ENCODE data around the gene SLC22A5. TPM values are rescaled to one million over a fixed set of nuclear protein-coding genes. Genes with fewer than 3 reads are reported as not detected.
A peak's percentile ranks its signal among the peaks of the same experiment; 100 is the strongest.
"Not testable (repeated sequence)": the region's sequence is repeated elsewhere in the genome, so short reads cannot be mapped to it uniquely, and the experiment has no call there.

SLC22A5 gene
- polyA plus RNA-seq, 1 donor: 7.3 TPM

- no peak for DNase-seq
Measured at GRCh38 chr5:132414634-132415378, 45.3 kb downstream of the SLC22A5 start.

GRCh38 chr5:132415516-132415915 lies 46.0 kb downstream of the SLC22A5 start:
- not testable (repeated sequence) for DNase-seq

GRCh38 chr5:132416306-132417009 lies 46.9 kb downstream of the SLC22A5 start:
- no peak for DNase-seq

- DNase-seq: no peak
Measured at GRCh38 chr5:132417010-132417439, 47.5 kb downstream of the SLC22A5 start.

GRCh38 chr5:132417461-132417860 lies 48.0 kb downstream of the SLC22A5 start:
- no peak for DNase-seq

GRCh38 chr5:132417889-132418485 lies 48.5 kb downstream of the SLC22A5 start:
- DNase-seq: no peak

GRCh38 chr5:132418881-132419280 lies 49.4 kb downstream of the SLC22A5 start:
- no peak for DNase-seq

GRCh38 chr5:132419502-132420468 lies 50.3 kb downstream of the SLC22A5 start:
- DNase-seq: peak; percentile 77

GRCh38 chr5:132420706-132421272 lies 51.3 kb downstream of the SLC22A5 start:
- DNase-seq: no peak

GRCh38 chr5:132421462-132421861 lies 52.0 kb downstream of the SLC22A5 start:
- no peak for DNase-seq

- no peak for DNase-seq
Measured at GRCh38 chr5:132422720-132423437, 53.4 kb downstream of the SLC22A5 start.

GRCh38 chr5:132423438-132423898 lies 54.0 kb downstream of the SLC22A5 start:
- no peak for DNase-seq

- no peak for DNase-seq
Measured at GRCh38 chr5:132424167-132424880, 54.8 kb downstream of the SLC22A5 start.

GRCh38 chr5:132425009-132425937 lies 55.8 kb downstream of the SLC22A5 start:
- DNase-seq: no peak

- no peak for DNase-seq
Measured at GRCh38 chr5:132425975-132426524, 56.5 kb downstream of the SLC22A5 start.

- DNase-seq: no peak
Measured at GRCh38 chr5:132426525-132427138, 57.1 kb downstream of the SLC22A5 start.

GRCh38 chr5:132427281-132428146 lies 58.0 kb downstream of the SLC22A5 start:
- DNase-seq: no peak

GRCh38 chr5:132428147-132428482 lies 58.6 kb downstream of the SLC22A5 start:
- DNase-seq: no peak
